GM18526 (cell line): ENCODE results near the gene GPT2.

Experiments used
- POLR2A ChIP-seq: IDR thresholded peaks from 3 replicates; pipeline ENCODE4 v1.6.1; 2011; ENCODE audit not compliant: insufficient read length; ENCODE audit errors: extremely low read depth

The GPT2 gene

DNA sequence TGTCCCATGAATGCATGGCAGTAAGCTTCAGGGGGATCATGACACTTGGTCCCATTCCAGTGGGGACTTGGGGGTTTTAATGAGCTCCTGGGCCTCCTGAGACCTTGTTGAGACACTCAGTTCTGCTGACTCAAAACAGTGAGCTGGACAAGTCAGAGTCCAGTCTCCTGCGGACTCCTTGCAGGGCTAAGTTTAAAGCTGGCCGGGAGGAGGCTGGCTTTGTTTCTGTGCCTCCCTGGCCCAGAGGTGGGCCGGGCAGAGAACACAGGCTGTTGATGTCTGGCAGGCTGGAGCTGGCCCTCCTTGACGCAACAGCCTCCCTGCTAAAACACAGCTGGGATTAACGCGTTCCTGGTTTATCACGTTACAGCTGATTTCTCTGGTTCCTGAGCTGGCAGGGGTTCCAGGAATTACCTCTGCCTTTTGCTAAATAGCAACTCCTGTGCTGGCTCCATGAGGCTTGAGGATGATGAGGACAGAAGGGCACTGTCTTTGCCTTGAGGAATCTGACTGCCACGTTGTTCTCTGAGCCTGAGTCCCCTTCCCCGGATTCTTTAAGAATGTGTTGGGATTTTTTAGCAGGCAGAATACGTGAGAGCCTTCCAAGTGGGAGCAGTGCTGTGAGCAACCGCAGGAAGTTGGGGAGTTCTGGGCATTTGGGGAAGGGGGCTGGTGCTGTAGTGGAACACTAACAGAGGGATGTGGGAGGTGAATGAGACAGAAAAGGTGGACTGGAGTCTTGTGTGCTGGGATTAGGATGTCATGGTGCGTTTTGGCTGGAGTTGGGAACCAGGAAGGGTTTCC, 2.0 kb downstream of the GPT2 start:
- TF ChIP-seq POLR2A: no peak

DNA sequence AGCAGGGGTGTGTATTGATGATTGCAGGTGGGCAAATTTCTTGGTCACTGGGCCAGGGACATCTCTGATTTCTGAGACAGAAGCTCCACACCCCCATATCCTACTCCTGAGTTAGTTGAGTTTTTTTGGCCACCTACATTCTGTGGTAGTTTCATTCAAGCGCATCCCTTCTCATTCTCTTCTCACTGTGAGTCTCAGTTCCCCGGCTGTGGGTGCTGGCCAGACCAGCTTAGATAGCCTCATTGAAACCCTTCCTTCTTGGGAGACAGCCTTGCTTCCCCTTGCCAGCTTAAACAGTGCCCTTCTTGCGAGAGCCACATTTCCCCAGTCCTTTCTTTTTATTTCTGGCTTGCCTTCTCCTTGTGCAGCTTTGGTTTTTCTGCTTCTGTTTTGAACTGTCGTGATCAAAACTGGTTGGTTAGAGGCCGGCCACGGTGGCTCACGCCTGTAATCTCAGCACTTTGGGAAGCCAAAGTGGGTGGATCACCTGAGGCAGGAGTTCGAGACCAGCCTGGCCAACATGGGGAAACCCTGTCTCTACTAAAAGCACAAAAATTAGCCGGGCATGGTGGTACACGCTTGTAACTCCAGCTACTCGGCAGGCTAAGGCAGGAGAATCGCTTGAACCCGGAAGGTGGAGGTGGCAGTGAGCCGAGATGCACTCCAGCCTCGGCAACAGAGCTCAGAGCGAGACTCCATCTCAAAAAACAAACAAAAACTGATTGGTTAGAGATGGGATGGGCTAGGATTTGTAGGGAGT, 2.8 kb downstream of the GPT2 start:
- TF ChIP-seq POLR2A: no peak

DNA sequence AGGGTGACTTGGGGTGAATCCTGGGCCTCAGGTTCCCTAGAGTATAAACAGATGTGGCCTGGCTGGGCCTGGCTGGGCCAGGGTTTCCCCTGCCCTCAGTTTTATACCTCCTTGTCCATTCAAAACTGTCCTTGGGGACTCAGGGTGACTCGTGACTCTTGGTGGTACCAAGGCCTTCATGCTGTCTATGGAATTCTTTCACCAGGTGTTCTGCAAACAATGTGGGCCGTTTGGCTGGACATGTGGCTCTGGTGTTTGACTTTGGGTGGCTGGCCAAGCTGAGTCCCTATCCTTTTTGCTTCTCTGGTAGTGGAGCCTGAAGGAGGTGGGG, 3.3 kb downstream of the GPT2 start:
- TF ChIP-seq POLR2A: no peak

DNA sequence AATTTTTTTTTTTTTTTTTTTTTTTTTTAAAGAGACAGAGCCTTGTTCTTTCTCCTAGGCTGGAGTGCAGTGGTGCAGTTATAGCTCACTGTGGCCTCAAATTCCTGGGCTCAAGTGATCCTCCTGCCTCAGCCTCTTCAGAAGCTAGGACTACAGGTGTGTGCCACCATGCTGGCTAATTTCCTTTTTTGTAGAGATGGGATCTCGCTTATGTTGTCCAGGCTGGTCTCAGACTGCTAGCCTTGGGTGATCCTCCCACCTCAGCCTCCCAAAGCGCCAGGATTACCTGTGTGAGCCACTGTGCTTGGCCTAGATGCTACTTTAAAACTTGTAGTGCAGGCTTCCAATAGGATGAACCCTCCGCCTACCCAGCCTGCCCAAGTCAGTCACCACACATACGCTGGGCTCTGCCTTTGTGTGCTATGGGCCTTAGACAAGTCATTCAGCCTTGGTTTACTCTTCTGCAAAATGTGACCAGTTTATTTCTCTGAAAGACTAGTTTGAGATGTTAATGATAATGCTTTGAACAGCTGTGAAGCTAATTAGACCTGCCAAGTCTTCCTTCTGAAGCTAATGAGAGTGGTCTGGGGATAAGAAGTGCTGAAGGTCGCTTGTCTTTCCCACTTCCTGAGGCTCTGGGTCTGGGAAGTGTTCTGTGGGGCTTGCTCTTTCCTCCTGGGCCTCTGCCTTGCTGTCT, 5.2 kb downstream of the GPT2 start:
- no peak for TF ChIP-seq POLR2A

DNA sequence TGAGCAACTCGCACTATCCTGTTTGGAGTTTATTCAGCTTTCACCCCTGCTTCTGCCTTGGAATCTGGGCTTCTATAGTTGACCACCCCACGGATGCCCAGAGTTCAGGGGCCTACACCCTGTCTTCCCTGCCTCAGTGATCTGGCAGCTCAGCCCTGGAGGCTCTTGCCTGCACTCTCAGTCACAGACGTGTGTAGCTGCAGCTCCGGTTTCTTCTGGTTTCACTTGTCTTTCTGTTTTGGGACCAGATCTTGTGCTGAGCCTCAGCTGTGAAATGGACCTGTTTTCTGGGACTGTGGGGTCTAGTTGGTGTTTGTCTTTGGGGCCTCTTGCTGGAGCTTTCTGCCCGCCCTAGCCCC, 5.8 kb downstream of the GPT2 start:
- TF ChIP-seq POLR2A: no peak

DNA sequence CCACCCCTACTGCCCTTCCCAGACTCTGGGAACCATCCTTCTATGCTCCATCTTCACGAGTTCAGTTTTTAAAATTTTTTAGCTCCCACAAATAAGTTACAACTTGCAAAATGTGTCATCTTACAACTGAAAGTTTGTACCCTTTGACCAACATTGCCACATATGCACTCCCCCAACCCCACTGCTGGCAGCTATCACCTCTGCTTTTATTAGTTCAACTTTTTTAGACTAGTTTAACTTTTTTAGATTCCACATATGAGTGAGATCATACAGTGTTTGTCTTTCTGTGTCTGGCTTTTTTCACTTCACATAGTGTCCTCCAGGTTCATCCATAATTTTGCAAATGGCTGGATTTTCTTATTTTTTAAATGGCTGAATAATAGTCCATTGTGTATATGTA, 7.7 kb downstream of the GPT2 start:
- no peak for TF ChIP-seq POLR2A

DNA sequence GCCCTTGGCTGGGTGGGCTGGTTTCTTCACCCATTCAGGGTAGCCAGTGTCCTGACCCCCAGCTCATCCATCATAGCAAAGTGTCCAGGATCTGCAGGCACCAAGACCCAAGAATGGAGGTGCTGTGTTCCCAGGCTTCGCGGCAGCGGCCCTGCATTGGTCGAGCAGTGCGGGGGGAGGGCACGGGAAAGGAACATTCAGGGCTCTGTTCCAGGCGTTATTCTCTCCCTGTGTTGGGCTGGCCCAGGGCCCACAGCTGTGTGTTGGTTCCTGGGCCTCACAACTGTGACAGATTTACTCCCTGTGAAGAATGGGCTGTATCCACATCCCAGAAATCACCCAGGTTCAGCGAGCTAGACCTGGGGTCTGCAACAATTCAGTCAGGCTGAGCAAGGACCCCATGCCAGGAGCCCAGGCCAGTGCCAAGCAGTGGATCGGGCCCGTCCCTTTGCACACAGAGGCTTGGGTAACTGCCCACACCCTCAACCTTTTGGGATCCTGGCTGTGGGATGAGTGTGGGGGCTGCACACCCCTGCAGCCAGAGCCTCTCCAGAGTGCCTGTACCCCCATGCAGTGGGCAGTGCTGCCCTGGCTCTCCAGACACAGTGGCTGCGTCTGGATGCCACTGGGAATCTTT, 10.0 kb downstream of the GPT2 start:
- TF ChIP-seq POLR2A: no peak

DNA sequence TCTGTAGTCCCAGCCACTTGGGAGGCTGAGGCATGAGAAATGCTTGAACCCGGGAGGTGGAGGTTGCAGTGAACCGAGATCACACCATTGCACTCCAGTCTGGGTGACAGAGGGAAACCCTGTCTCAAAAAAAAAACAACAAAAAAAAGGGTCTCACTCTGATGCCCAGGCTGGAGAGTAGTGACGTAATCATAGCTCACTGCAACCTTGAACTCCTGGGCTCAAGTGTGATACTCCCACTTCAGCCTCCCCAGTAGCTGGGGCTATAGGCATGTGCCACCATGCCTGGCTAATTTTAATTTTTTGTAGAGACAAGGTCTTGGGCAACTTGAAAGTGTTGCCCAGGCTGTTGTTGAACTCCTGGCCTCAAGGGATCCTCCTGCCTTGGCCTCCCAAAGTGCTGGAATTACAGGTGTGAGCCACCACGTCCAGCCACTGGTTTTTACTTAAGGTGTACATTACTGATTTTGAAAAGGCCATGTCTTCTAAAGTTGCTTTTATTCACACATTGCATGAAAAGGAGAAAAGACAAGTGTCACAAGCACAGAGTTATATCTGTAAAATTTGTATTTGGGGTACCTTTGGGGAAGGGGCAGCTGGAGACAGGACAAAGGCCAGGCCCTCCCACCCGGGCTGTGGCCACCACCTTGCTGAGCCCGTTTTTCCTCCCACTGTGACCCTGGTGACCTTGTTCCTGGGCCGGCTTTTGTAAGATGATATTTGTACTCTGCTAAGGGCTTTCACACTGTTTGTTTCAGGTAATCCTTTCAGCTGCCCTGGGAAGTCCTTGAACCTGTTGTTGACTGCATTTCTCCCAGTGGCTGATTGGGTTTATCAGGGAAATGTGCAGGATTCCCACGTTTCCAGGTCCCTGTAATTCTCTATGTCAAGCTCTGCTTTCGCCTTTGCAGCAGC, 11.5 kb downstream of the GPT2 start:
- TF ChIP-seq POLR2A: no peak

GRCh38 chr16:46896314-46896968, 12.3 kb downstream of the GPT2 start:
- TF ChIP-seq POLR2A: no peak

- no peak for TF ChIP-seq POLR2A
These were observed 13.3 kb downstream of the GPT2 start for GRCh38 chr16:46897471-46897870.

- TF ChIP-seq POLR2A: no peak
These were observed 13.8 kb downstream of the GPT2 start for GRCh38 chr16:46898006-46898405.

DNA sequence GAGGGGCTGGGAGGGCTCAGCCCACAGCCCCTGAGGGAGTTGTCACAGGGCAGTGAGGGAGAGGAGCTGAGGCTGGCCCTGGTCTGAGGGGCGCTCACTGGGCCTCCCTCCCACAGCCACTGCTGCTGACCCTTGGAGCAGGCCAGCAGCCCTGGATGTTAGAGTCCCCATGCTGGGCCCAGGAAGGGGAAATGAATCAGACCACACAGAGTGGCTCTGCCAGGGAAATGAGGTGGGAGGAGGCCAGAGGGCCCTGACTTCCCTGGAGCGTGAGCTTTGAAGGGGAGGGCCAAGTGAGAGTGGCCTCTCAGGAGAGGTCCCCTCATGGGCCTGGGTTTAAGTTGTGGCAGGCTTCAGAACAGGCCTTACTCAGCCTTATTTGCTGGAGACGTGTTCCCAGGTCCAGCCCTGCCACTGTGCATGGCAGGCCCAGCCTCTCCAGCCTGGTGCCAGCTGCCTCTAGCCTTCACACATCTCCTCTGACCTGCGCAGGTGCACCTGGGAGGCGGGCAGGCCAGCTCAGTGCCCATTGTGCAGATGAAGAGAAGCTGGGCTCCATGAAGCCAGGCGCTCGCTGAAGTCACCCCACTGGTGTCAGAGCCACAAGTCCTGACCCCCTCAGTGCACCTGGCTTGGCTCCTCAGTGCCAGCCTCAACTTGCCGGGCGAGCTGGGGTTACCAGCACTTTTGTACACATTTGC, 15.4 kb downstream of the GPT2 start:
- TF ChIP-seq POLR2A: no peak

- no peak for TF ChIP-seq POLR2A
These were observed 16.5 kb downstream of the GPT2 start for GRCh38 chr16:46900455-46901235.

GRCh38 chr16:46901709-46902108, 17.5 kb downstream of the GPT2 start:
- TF ChIP-seq POLR2A: no peak
